Lung (tissue), 12 donors: ENCODE measurements around the gene CBS. TPM values are rescaled to one million over a fixed set of nuclear protein-coding genes. Genes with fewer than 3 reads are reported as not detected.

ENCODE experiments used
- ATAC-seq: fragments of 200-7000 bp; cut with Tn5 transposase; one replicate; pipeline ENCODE4 v1.9.1; 2020; ENCODE audit warnings: moderate number of reproducible peaks; ENCODE audit not compliant: insufficient read depth, low FRiP score
- DNase-seq, 3 donors: peaks; one replicate each; pipeline ENCODE4 v3.0.0-alpha.2; 2013 to 2017
- H3K27ac ChIP-seq, 2 donors: one replicate each; pipeline ENCODE4 v1.5.1; 2013; ENCODE audit warnings: mild to moderate bottlenecking in 2 of 2, moderate library complexity in 2 of 2, control low read depth in 1 of 2, inconsistent platforms in 1 of 2, low read depth in 1 of 2, low read length in 1 of 2
- H3K27me3 ChIP-seq, 3 donors: one replicate each; pipeline ENCODE4 v1.5.1; 2013; ENCODE audit warnings: low read length in 2 of 3; ENCODE audit not compliant: control insufficient read depth in 3 of 3, insufficient read depth in 3 of 3
- H3K36me3 ChIP-seq, 4 donors: one replicate each; pipeline ENCODE4 v1.5.1; 2013; ENCODE audit warnings: low read length in 4 of 4, mild to moderate bottlenecking in 1 of 4, moderate library complexity in 1 of 4; ENCODE audit not compliant: control insufficient read depth in 4 of 4, insufficient read depth in 4 of 4
- H3K4me1 ChIP-seq, 5 donors: one replicate each; pipeline ENCODE4 v1.5.1; 2013; ENCODE audit warnings: low read length in 5 of 5, mild to moderate bottlenecking in 2 of 5, moderate library complexity in 1 of 5; ENCODE audit not compliant: control insufficient read depth in 5 of 5, insufficient read depth in 5 of 5
- H3K4me3 ChIP-seq: one replicate; pipeline ENCODE4 v1.5.1; 2013; ENCODE audit warnings: mild to moderate bottlenecking, control low read depth, moderate library complexity
- H3K9ac ChIP-seq, 2 donors: one replicate each; pipeline ENCODE4 v1.5.1; 2013; ENCODE audit warnings: low read length in 2 of 2, control low read depth in 1 of 2; ENCODE audit not compliant: insufficient read depth in 1 of 2
- H3K9me3 ChIP-seq, 4 donors: one replicate each; pipeline ENCODE4 v1.5.1; 2013; ENCODE audit warnings: low read length in 3 of 4, mild to moderate bottlenecking in 1 of 4, moderate library complexity in 1 of 4; ENCODE audit not compliant: control insufficient read depth in 4 of 4, insufficient read depth in 3 of 4
- CTCF ChIP-seq: IDR thresholded peaks from 2 replicates; pipeline ENCODE4 v1.5.1; 2012; ENCODE audit warnings: mild to moderate bottlenecking; ENCODE audit errors: control extremely low read depth, extremely low read depth
- WGBS, 2 donors: extraction: QIAGEN DNeasy Blood & Tissue Kit; methylation state at CpG; one replicate each; pipeline ENCODE4 v1.1.7; 2013; 5-methylcytosine and 5-hydroxymethylcytosine counted together
- polyA plus RNA-seq, 2 donors: library from polyadenylated mRNA; stranded (reverse); fragments of 200-250 nt; gene quantifications; one replicate each; pipeline ENCODE4 v1.2.1, GENCODE V29; 2013
- total RNA-seq, 2 donors: library from RNA; depleted of rRNA in 1 of 2; stranded (reverse); fragments of >200 nt in 1 of 2; gene quantifications; one replicate each; pipeline ENCODE4 v1.2.1, GENCODE V29; 2014 to 2021
- donor health status: control.
- donor health status: control.
- donor health status: Bipolar disorder and iron deficiency.
- donor health status: healthy.
- donor health status: DM: yes; HTN: yes; CAD: no.

The CBS gene
- total and polyA plus RNA-seq, 4 donors: 3.6 to 47.7 (median 27.5) TPM

- no peaks in the 10 kb centered on the region for H3K9me3 ChIP-seq
- peaks cover 0 to 19% (median 5%) of the 10 kb centered on the region in 5 donors for H3K4me1 ChIP-seq
- 83 to 86% methylated on average over 9 of the region's 9 CpGs for WGBS, 2 donors
- TF ChIP-seq CTCF: no peak
- no peak overlapping the region for H3K27ac ChIP-seq
- no peaks in the 10 kb centered on the region for H3K27me3 ChIP-seq
- ATAC-seq (no peak), DNase-seq (no peak)
- no peak overlapping the region for H3K9ac ChIP-seq
- peaks cover 2 to 22% (median 15%) of the 10 kb centered on the region in 4 donors for H3K36me3 ChIP-seq
- no peak overlapping the region for H3K4me3 ChIP-seq
These were observed 70.0 kb downstream of the CBS start for GRCh38 chr21:43005635-43006034.

- TF ChIP-seq CTCF: no peak
- H3K4me3 ChIP-seq: no peak overlapping the region
These were observed 70.7 kb downstream of the CBS start for GRCh38 chr21:43004926-43005325.

More at GRCh38 chr21:43004926-43005325, 70.7 kb downstream of the CBS start:
- Histone ChIP-seq H3K9ac (no peak overlapping the region), H3K27ac (no peak overlapping the region), H3K36me3 (peaks cover 0 to 22% (median 15%) of the 10 kb centered on the region in 4 donors), H3K27me3 (no peaks in the 10 kb centered on the region), H3K9me3 (no peaks in the 10 kb centered on the region), H3K4me1 (peaks cover 0 to 19% (median 5%) of the 10 kb centered on the region in 5 donors)
- 83 to 84% methylated on average over 8 of the region's 8 CpGs for WGBS, 2 donors
- ATAC-seq (no peak), DNase-seq (no peak)

Other genes starting within 250 kb of the CBS start
- 10 to 100 TPM; 11.5 to 29.6 TPM for gene WDR4, start 196.3 kb downstream of the CBS start, total RNA-seq
- gene WDR4, start 196.3 kb downstream of the CBS start, polyA plus RNA-seq: 10 to 100 TPM; 10.3 to 21.0 TPM
- 10 to 100 TPM; 27.4 to 45.1 TPM for gene NDUFV3, start 182.5 kb downstream of the CBS start, total RNA-seq
- gene NDUFV3, start 182.5 kb downstream of the CBS start, polyA plus RNA-seq: 10 to 100 TPM; 17.7 to 28.9 TPM
- gene ERVH48-1, start 150.2 kb downstream of the CBS start, total RNA-seq: 1 to 10 TPM in 1 of 2 donors, under 1 TPM in 1; 0.12 to 1.1 TPM
- under 1 TPM; 0.02 to 0.18 TPM for gene ERVH48-1, start 150.2 kb downstream of the CBS start, polyA plus RNA-seq
- gene PKNOX1, start 101.3 kb downstream of the CBS start, total RNA-seq: 10 to 100 TPM; 18.2 to 40.4 TPM
- gene PKNOX1, start 101.3 kb downstream of the CBS start, polyA plus RNA-seq: 10 to 100 TPM in 1 of 2 donors, 1 to 10 TPM in 1; 9.6 to 10.2 TPM
- gene U2AF1, start 31.7 kb upstream of the CBS start, total RNA-seq: 10 to 100 TPM; 18.6 to 61.3 TPM
- 10 to 100 TPM; 58.6 to 87.3 TPM for gene U2AF1, start 31.7 kb upstream of the CBS start, polyA plus RNA-seq
- gene CRYAA, start 93.2 kb upstream of the CBS start, total RNA-seq: not detected
- not detected for gene CRYAA, start 93.2 kb upstream of the CBS start, polyA plus RNA-seq